Measurements from ENCODE around the gene CTSS. TPM values are rescaled to one million over a fixed set of nuclear protein-coding genes. Genes with fewer than 3 reads are reported as not detected.
"Not testable (repeated sequence)": the region's sequence is repeated elsewhere in the genome, so short reads cannot be mapped to it uniquely, and the experiment has no call there.

CTSS gene
- total RNA-seq, 1 donor from 2014 or later = 12.2 TPM

GRCh38 chr1:150798525-150798924 is 32.9 kb upstream of the CTSS start:
- Histone ChIP-seq H3K4me3 (ENCODE audit: low read depth, low read length) (no peak overlapping the region), H3K27me3 (ENCODE audit: control insufficient read depth, insufficient read depth, low read length) (no peaks in the 10 kb centered on the region), H3K36me3 (ENCODE audit: control insufficient read depth, insufficient read depth, low read length) (peaks cover 2% of the 10 kb centered on the region)
- TF ChIP-seq, protein P1, sequence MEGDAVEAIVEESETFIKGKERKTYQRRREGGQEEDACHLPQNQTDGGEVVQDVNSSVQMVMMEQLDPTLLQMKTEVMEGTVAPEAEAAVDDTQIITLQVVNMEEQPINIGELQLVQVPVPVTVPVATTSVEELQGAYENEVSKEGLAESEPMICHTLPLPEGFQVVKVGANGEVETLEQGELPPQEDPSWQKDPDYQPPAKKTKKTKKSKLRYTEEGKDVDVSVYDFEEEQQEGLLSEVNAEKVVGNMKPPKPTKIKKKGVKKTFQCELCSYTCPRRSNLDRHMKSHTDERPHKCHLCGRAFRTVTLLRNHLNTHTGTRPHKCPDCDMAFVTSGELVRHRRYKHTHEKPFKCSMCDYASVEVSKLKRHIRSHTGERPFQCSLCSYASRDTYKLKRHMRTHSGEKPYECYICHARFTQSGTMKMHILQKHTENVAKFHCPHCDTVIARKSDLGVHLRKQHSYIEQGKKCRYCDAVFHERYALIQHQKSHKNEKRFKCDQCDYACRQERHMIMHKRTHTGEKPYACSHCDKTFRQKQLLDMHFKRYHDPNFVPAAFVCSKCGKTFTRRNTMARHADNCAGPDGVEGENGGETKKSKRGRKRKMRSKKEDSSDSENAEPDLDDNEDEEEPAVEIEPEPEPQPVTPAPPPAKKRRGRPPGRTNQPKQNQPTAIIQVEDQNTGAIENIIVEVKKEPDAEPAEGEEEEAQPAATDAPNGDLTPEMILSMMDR (IDR thresholded peaks at IDR 0.05; ENCODE audit: insufficient read depth, low read length, poor library complexity, severe bottlenecking) = no peak
- DNase-seq (ENCODE audit: low read depth) = no peak

DNA sequence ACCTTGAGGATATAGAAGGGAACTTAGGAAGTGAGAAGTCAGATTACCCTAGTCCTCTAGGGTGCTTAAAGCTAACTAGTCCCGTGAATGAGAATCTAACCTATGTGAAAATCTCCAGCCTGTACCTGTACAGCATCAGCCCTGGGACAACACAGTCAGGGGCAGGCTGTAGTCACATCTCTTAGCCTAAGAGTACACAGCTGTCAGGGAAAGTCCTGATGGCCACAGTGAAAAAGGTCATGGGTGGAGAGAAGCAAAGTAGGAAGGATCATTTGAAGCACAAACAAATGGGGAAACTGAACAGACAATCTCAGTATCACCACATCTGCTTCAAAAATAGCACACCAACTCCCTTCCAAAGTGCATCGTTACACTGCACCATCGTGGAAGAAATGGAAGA is 30.8 kb upstream of the CTSS start:
- peaks cover 2% of the 10 kb centered on the region for H3K36me3 ChIP-seq (ENCODE audit: control insufficient read depth, insufficient read depth, low read length)
- TF ChIP-seq, protein P1 (IDR thresholded peaks at IDR 0.05; ENCODE audit: insufficient read depth, low read length, poor library complexity, severe bottlenecking) = no peak
- H3K4me3 ChIP-seq (ENCODE audit: low read depth, low read length) = no peak overlapping the region
- DNase-seq (ENCODE audit: low read depth) = no peak
- H3K27me3 ChIP-seq (ENCODE audit: control insufficient read depth, insufficient read depth, low read length) = no peaks in the 10 kb centered on the region

DNA sequence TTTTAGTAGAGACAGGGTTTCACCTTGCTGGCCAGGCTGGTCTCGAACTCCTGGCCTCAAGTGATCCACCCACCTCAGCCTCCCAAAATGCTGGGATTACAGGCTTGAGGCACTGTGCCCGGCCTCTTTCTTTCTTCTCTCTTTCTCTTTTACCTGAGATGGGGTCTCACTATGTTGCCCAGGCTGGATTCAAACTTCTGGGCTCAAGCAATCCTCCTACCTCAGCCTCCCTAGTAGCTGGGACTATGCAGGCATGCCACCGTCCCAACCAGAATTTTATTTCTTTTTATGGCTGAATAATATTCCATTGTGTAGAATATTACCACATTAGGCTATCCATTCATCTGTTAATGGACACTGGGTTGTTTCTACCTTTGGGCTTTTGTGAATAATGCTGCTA is 28.2 kb upstream of the CTSS start:
- H3K36me3 ChIP-seq (ENCODE audit: control insufficient read depth, insufficient read depth, low read length); H3K27me3 ChIP-seq (ENCODE audit: control insufficient read depth, insufficient read depth, low read length): not testable (repeated sequence)

DNA sequence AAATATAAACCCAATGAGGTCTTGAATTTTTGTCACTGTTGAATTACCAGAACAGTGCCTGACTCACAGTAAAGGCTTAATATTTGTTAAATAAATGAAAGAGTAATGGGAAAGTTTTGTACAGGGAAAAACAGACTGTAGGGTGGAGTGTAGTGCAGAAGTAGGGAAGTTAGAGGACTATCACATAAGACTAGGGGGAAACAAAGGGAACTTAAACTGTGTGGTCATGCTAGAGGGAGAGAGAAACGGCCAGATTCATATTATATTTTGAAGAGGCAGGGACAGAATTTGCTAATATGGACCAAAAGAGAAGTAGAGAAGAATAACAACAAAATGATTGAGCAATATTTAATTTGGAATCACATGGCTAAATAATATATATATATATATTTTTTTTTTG is 27.6 kb upstream of the CTSS start:
- Histone ChIP-seq H3K36me3 (ENCODE audit: control insufficient read depth, insufficient read depth, low read length) (peaks cover 2% of the 10 kb centered on the region), H3K27me3 (ENCODE audit: control insufficient read depth, insufficient read depth, low read length) (no peaks in the 10 kb centered on the region), H3K4me3 (ENCODE audit: low read depth, low read length) (no peak overlapping the region)
- DNase-seq (ENCODE audit: low read depth) = no peak
- TF ChIP-seq, protein P1 (IDR thresholded peaks at IDR 0.05; ENCODE audit: insufficient read depth, low read length, poor library complexity, severe bottlenecking) = no peak

More for the DNA sequence above, 28.2 kb upstream of the CTSS start:
- DNase-seq (ENCODE audit: low read depth); H3K4me3 ChIP-seq (ENCODE audit: low read depth, low read length): not testable (repeated sequence)

DNA sequence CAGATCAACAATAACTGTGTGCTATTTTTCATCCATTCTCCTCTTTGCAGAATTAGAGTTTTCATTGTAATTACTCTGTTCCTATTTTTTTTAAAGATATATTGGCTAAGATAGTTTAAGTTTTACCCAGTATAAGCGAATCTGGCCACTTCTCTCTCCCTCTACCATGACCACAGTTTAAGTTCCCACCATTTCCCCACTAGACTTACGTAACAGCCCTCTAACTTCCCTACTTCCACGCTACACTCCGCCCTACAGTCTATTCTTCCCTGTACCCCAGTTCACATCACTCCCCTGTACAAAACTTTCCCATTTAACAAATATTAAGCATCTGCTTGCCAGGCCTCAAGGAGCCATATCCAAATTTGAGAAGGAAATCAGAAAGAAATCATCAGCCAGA is 26.0 kb upstream of the CTSS start:
- no peaks in the 10 kb centered on the region for H3K27me3 ChIP-seq (ENCODE audit: control insufficient read depth, insufficient read depth, low read length)
- DNase-seq (ENCODE audit: low read depth) = no peak

DNA sequence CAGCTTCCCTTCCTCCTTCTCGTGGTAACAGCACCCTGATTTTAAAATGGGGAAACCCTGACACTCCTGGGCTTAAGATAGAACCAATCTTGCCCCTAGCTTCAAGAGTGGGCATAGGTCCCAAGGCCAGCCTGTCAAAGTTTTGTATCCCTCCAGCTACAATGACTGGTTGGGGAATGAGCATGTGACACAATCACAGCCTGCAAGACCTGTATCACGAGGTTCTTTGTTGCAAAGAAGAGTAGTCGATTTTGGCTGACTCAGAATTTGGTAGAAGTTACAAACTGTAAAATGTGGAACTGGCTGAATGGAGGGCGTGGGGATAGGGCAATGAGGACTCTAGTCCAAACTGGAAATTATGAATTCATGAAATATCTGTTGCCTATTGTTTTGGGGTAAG is 23.8 kb upstream of the CTSS start:
- H3K36me3 ChIP-seq (ENCODE audit: control insufficient read depth, insufficient read depth, low read length) = no peaks in the 10 kb centered on the region
- TF ChIP-seq, protein P1 (IDR thresholded peaks at IDR 0.05; ENCODE audit: insufficient read depth, low read length, poor library complexity, severe bottlenecking) = no peak
- DNase-seq (ENCODE audit: low read depth) = no peak
- no peak overlapping the region for H3K4me3 ChIP-seq (ENCODE audit: low read depth, low read length)
- H3K27me3 ChIP-seq (ENCODE audit: control insufficient read depth, insufficient read depth, low read length) = no peaks in the 10 kb centered on the region

More for the DNA sequence above, 26.0 kb upstream of the CTSS start:
- no peak overlapping the region for H3K4me3 ChIP-seq (ENCODE audit: low read depth, low read length)
- TF ChIP-seq, protein P1 (IDR thresholded peaks at IDR 0.05; ENCODE audit: insufficient read depth, low read length, poor library complexity, severe bottlenecking) = no peak
- peaks cover 1% of the 10 kb centered on the region for H3K36me3 ChIP-seq (ENCODE audit: control insufficient read depth, insufficient read depth, low read length)

Measured in kidney epithelial cell (primary cell).